Dedifferentiated amniotic fluid mesenchymal stem cell (primary cell): ENCODE results near the gene SURF2.
"Not testable (repeated sequence)": the region's sequence is repeated elsewhere in the genome, so short reads cannot be mapped to it uniquely, and the experiment has no call there.

Experiments
- DNase-seq: peaks from one replicate; pipeline ENCODE4 v3.0.0-alpha.2; 2016; ENCODE audit errors: extremely low spot score

SURF2 gene

GRCh38 chr9:133377280-133377679, 20.9 kb downstream of the SURF2 start:
- not testable (repeated sequence) for DNase-seq

- no peak for DNase-seq
These were observed 21.4 kb downstream of the SURF2 start for GRCh38 chr9:133377721-133378216.

- no peak for DNase-seq
These were observed 22.1 kb downstream of the SURF2 start for GRCh38 chr9:133378408-133378962.

GRCh38 chr9:133379153-133380086, 23.1 kb downstream of the SURF2 start:
- DNase-seq: no peak

- no peak for DNase-seq
These were observed 24.4 kb downstream of the SURF2 start for GRCh38 chr9:133380734-133381133.

GRCh38 chr9:133382507-133383141, 26.3 kb downstream of the SURF2 start:
- DNase-seq: no peak

GRCh38 chr9:133383438-133383837, 27.1 kb downstream of the SURF2 start:
- DNase-seq: no peak

GRCh38 chr9:133384736-133385321, 28.5 kb downstream of the SURF2 start:
- no peak for DNase-seq

GRCh38 chr9:133385452-133385851, 29.1 kb downstream of the SURF2 start:
- no peak for DNase-seq

- DNase-seq: no peak
These were observed 30.0 kb downstream of the SURF2 start for GRCh38 chr9:133386338-133386737.

GRCh38 chr9:133387680-133388079, 31.3 kb downstream of the SURF2 start:
- no peak for DNase-seq

- DNase-seq: no peak
These were observed 32.7 kb downstream of the SURF2 start for GRCh38 chr9:133389025-133389557.

- no peak for DNase-seq
These were observed 33.2 kb downstream of the SURF2 start for GRCh38 chr9:133389562-133389961.

- DNase-seq: no peak
These were observed 34.4 kb downstream of the SURF2 start for GRCh38 chr9:133390713-133391112.

- DNase-seq: not testable (repeated sequence)
These were observed 35.1 kb downstream of the SURF2 start for GRCh38 chr9:133391449-133391848.

- DNase-seq: not testable (repeated sequence)
These were observed 36.0 kb downstream of the SURF2 start for GRCh38 chr9:133392308-133392707.

- no peak for DNase-seq
These were observed 37.0 kb downstream of the SURF2 start for GRCh38 chr9:133393399-133393798.

- DNase-seq: no peak
These were observed 38.4 kb downstream of the SURF2 start for GRCh38 chr9:133394687-133395271.

GRCh38 chr9:133396952-133397351, 40.6 kb downstream of the SURF2 start:
- no peak for DNase-seq

- no peak for DNase-seq
These were observed 41.0 kb downstream of the SURF2 start for GRCh38 chr9:133397370-133397769.

- no peak for DNase-seq
These were observed 41.5 kb downstream of the SURF2 start for GRCh38 chr9:133397895-133398294.
